Osteocyte (in vitro differentiated cells): ENCODE results near the gene COL27A1. TPM values are rescaled to one million over a fixed set of nuclear protein-coding genes. Genes with fewer than 3 reads are reported as not detected.

Experiments
- DNase-seq: peaks from one replicate; pipeline ENCODE4 v3.0.0; 2021; ENCODE audit warnings: mixed read lengths; ENCODE audit not compliant: unreplicated experiment; ENCODE audit errors: extremely low spot score
- H3K27ac Mint-ChIP-seq: one replicate; pipeline ENCODE4 v1.8.0; 2021; ENCODE audit warnings: mild to moderate bottlenecking, mixed read lengths; ENCODE audit not compliant: unreplicated experiment
- H3K27me3 Mint-ChIP-seq: one replicate; pipeline ENCODE4 v1.8.0; 2021; ENCODE audit warnings: mixed read lengths; ENCODE audit not compliant: unreplicated experiment
- H3K36me3 Mint-ChIP-seq: one replicate; pipeline ENCODE4 v1.8.0; 2021; ENCODE audit warnings: mixed read lengths; ENCODE audit not compliant: unreplicated experiment
- H3K4me1 Mint-ChIP-seq: one replicate; pipeline ENCODE4 v1.8.0; 2021; ENCODE audit warnings: mixed read lengths; ENCODE audit not compliant: unreplicated experiment
- H3K4me3 Mint-ChIP-seq: one replicate; pipeline ENCODE4 v1.8.0; 2021; ENCODE audit warnings: mild to moderate bottlenecking, moderate library complexity, mixed read lengths; ENCODE audit not compliant: unreplicated experiment
- H3K9me3 Mint-ChIP-seq: one replicate; pipeline ENCODE4 v1.8.0; 2021; ENCODE audit warnings: mixed read lengths; ENCODE audit not compliant: unreplicated experiment
- CTCF ChIP-seq: fragments of 200-600 bp; sonication (generic); IDR thresholded peaks from 2 replicates; pipeline ENCODE4 v1.5.0; 2021; ENCODE audit warnings: antibody characterized with exemption, mild to moderate bottlenecking, moderate library complexity
- total RNA-seq: library from RNA; stranded (reverse); gene quantifications from 2 replicates; pipeline ENCODE4 v1.2.1, GENCODE V29; 2021

The COL27A1 gene
- total RNA-seq, 1 donor from 2014 or later: 44.4 TPM

DNA sequence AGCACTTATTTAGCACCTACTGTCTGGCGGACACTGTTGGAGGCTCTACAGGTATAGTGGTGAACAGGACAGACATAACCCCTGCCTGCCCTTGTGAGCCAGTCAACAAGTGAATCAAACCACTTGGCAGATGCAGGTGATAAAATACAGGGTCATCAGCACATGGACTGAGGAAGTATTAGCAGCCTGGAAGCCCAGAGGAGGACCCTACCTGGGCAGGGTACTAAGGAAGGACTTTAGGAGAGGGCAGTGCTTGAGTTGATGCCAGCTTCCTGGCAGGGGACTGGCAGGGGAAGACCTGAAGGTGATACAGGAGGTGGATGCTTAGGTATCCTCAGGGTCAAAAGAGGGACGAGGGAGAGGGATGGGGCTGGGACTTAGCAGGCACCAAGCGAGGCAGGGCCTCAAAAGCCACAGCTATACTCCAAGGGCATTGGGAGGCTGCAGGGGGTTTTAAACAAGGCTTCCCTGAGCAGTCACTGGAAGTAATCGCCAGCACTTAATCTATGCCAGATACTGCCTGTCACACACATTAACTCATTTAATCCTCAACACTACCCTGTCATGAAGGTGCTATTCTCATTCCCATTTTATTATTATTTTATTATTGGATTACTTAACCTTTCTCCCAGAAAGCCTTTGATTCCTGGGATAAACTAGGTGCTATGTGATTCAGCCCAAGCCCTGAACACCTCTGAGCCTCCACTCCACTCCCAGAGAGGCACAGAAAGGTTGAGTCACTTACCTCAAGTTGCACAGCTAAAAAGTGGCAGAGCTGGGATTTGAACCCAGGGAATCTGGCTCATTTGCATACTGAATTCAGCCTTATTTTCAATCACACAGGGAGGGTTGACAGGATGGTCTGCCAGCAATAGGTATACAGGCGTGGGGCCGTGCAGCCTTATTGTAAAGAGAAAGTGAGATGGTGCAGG lies 103.8 kb downstream of the COL27A1 start:
- H3K36me3 Mint-ChIP-seq: peaks cover 8% of the 10 kb centered on the region
- TF ChIP-seq CTCF: no peak
- no peak overlapping the region for H3K27ac Mint-ChIP-seq
- no peak for DNase-seq
- H3K4me1 Mint-ChIP-seq: peaks cover 3% of the 10 kb centered on the region
- H3K27me3 Mint-ChIP-seq: no peaks in the 10 kb centered on the region
- no peaks in the 10 kb centered on the region for H3K9me3 Mint-ChIP-seq
- H3K4me3 Mint-ChIP-seq: no peak overlapping the region

GRCh38 chr9:114259798-114260523 lies 104.6 kb downstream of the COL27A1 start:
- Mint-ChIP-seq H3K9me3 (no peaks in the 10 kb centered on the region), H3K4me1 (peaks cover 3% of the 10 kb centered on the region), H3K4me3 (no peak overlapping the region), H3K27me3 (no peaks in the 10 kb centered on the region), H3K27ac (no peak overlapping the region), H3K36me3 (peaks cover 5% of the 10 kb centered on the region)
- TF ChIP-seq CTCF: no peak
- no peak for DNase-seq

GRCh38 chr9:114261026-114261425 lies 105.7 kb downstream of the COL27A1 start:
- Mint-ChIP-seq H3K36me3 (peaks cover 8% of the 10 kb centered on the region), H3K27me3 (no peaks in the 10 kb centered on the region), H3K9me3 (no peaks in the 10 kb centered on the region), H3K4me1 (peaks cover 3% of the 10 kb centered on the region), H3K4me3 (no peak overlapping the region), H3K27ac (no peak overlapping the region)
- DNase-seq: no peak
- no peak for TF ChIP-seq CTCF

DNA sequence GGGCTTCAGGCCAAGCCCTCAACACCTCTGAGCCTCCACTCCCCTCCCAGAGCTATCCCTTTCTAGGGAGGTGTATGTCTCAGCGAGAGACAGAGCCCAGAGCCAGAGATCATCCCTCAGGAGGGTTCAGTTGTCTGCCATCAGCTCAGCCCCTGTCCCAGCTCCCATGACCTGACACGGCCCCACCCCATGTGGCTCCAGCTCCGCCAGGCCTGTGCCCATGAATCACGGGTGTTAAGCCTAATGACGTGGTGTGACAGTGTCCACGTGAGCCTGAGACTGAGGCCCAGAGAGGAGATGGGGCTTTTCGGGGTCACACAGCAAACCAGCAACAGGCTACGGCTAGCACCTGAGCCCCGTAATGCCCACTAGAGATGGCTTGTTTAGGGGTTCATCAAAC lies 106.7 kb downstream of the COL27A1 start:
- no peak overlapping the region for H3K27ac Mint-ChIP-seq
- no peak for TF ChIP-seq CTCF
- peaks cover 3% of the 10 kb centered on the region for H3K4me1 Mint-ChIP-seq
- no peak overlapping the region for H3K4me3 Mint-ChIP-seq
- H3K27me3 Mint-ChIP-seq: no peaks in the 10 kb centered on the region
- no peaks in the 10 kb centered on the region for H3K9me3 Mint-ChIP-seq
- DNase-seq: no peak
- peaks cover 8% of the 10 kb centered on the region for H3K36me3 Mint-ChIP-seq
